Measurements from ENCODE around the gene SLC9A1. TPM values are rescaled to one million over a fixed set of nuclear protein-coding genes. Genes with fewer than 3 reads are reported as not detected.

The SLC9A1 gene
- total RNA-seq, 1 experiment from 2014 or later = 21.7 TPM

DNA sequence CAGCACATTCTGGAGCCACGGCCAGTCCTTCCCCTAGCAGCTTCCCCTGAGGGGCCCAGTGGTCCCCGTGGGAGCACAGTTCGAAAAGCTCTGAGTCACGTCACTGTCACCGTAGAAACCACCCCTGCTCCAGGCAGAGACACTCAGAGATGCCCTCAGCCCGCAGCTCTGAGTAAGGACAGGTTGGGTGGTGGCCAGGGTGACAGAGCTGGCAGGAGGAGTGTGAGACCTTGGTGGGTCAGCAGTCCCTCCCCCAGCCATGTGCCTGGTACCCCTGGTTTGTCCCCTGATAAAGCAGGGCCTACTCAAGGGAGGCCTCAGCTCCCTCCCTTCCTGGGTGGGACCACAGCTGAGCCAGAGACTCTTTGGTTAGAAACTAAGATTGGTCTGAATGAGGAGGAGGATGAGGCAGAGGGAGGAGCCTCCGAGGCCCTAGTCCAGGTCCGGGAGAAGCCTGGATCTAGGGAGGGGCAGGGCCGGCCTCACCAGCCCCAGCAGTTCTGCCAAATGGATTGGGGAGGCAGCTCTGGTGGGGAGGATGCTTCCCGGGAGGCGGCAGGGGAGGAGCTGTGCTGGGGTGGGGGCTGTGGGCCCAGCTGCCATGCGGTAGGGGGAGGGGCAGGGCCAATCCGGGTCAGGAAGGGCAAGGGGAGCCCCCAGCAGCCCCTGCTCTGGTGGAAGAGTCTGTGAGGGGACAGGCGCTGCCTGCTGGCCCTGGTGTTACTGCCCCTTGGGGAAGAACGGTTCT lies 55.2 kb downstream of the SLC9A1 start:
- Histone ChIP-seq H3K36me3 (ENCODE audit: control insufficient read depth in 1 of 2, insufficient read depth in 2 of 2, low read length in 2 of 2) (no peaks in the 10 kb centered on the region), H3K4me2 (ENCODE audit: low read length) (peak overlapping the region; percentile 73), H3K9me3 (ENCODE audit: control insufficient read depth in 1 of 2, insufficient read depth in 1 of 2, low read depth in 1 of 2, low read length in 2 of 2) (no peaks in the 10 kb centered on the region), H3K9me2 (ENCODE audit: insufficient read depth) (no peaks in the 10 kb centered on the region), H3K79me2 (ENCODE audit: insufficient read depth, low read length) (no peaks in the 10 kb centered on the region), H2AFZ (ENCODE audit: low read depth, low read length, poor library complexity, severe bottlenecking) (no peak overlapping the region), H4K20me1 (ENCODE audit: insufficient read depth) (no peaks in the 10 kb centered on the region), H3K4me1 (ENCODE audit: control insufficient read depth in 1 of 2, insufficient read depth in 2 of 2, low read length in 2 of 2) (peaks cover 9 to 30% of the 10 kb centered on the region in 2 experiments), H3K27ac (ENCODE audit: low read depth, low read length) (peak overlapping the region; percentile 25), H3K4me3 (replicated peaks in 1 of 2; ENCODE audit: low read depth in 1 of 2, low read length in 2 of 2) (peak overlapping the region in 1 of 2 experiments; percentile 13; a peak in 1 of 4 replicates), H3K27me3 (ENCODE audit: insufficient read depth, low read length) (no peaks in the 10 kb centered on the region), H3K9ac (ENCODE audit: low read length) (peak overlapping the region; percentile 43)
- BruUV-seq (replicated peaks) = no TSS peak
- ChIA-PET CTCF (interaction anchor here (1.3 to 11.1 kb wide), 3 partner anchors 54 to 196 kb away, joined by 4 to 219 read pairs (median 6); no protein-coding TSS in a partner anchor), POLR2A (interaction anchor here (0.6 kb wide), 1 partner anchor 1025 kb away, joined by 3 read pairs; no protein-coding TSS in a partner anchor), RAD21 (ENCODE audit: low non-redundant PET in 1 of 2, low total read pairs in 2 of 2, uncharacterized antibody in 2 of 2, unreplicated experiment in 2 of 2) (interaction anchor here in 1 of 2 experiments (0.6 to 1.5 kb wide), 3 partner anchors 54 to 521 kb away, joined by 4 to 5 read pairs (median 5); no protein-coding TSS in a partner anchor)
- no peak for DNase-seq (ENCODE audit: low read depth, low spot score)
- intact Hi-C loops (cut with micrococcal nuclease) = no loop called here
- no peak for TF ChIP-seq CTCF (IDR thresholded peaks at IDR 0.05 in 2 of 3, conservative IDR thresholded peaks at IDR 0.05 in 1 of 3; ENCODE audit: borderline replicate concordance in 1 of 3, insufficient read depth in 1 of 3, low read depth in 2 of 3, low read length in 2 of 3)
- TF ChIP-seq, protein P1, sequence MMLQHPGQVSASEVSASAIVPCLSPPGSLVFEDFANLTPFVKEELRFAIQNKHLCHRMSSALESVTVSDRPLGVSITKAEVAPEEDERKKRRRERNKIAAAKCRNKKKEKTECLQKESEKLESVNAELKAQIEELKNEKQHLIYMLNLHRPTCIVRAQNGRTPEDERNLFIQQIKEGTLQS (IDR thresholded peaks at IDR 0.05) = no peak
- no peak for TF ChIP-seq SRF (IDR thresholded peaks at IDR 0.05; ENCODE audit: low read depth)
- TF ChIP-seq ELF1 (IDR thresholded peaks at IDR 0.05; ENCODE audit: borderline replicate concordance, low read depth) = no peak
- no peak for TF ChIP-seq RAD21 (IDR thresholded peaks at IDR 0.05; ENCODE audit: low read depth)
- no peak for TF ChIP-seq TCF7L2 (IDR thresholded peaks at IDR 0.05; ENCODE audit: borderline replicate concordance, extremely low read depth, insufficient read depth, insufficient read length)
- TF ChIP-seq, protein P2, sequence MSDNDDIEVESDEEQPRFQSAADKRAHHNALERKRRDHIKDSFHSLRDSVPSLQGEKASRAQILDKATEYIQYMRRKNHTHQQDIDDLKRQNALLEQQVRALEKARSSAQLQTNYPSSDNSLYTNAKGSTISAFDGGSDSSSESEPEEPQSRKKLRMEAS (IDR thresholded peaks at IDR 0.05) = no peak
- TF ChIP-seq ZBTB33 (IDR thresholded peaks at IDR 0.05; ENCODE audit: extremely low read depth, insufficient replicate concordance, low read length) = no peak
- no peak for TF ChIP-seq SP1 (IDR thresholded peaks at IDR 0.05; ENCODE audit: low read depth)
- no peak for TF ChIP-seq CEBPB (IDR thresholded peaks at IDR 0.05; ENCODE audit: low read depth)
- TF ChIP-seq JUND (IDR thresholded peaks at IDR 0.05) = no peak
- no peak for TF ChIP-seq POLR2AphosphoS5 (IDR thresholded peaks at IDR 0.05; ENCODE audit: low read depth, low read length)
- ATAC-seq = peak; percentile 55
